ENCODE data around the gene SLC9A1. TPM values are rescaled to one million over a fixed set of nuclear protein-coding genes. Genes with fewer than 3 reads are reported as not detected.

Gene SLC9A1
- total RNA-seq, 6 experiments from 2014 or later, result 1.7 to 4.3 (median 3.0) TPM

DNA sequence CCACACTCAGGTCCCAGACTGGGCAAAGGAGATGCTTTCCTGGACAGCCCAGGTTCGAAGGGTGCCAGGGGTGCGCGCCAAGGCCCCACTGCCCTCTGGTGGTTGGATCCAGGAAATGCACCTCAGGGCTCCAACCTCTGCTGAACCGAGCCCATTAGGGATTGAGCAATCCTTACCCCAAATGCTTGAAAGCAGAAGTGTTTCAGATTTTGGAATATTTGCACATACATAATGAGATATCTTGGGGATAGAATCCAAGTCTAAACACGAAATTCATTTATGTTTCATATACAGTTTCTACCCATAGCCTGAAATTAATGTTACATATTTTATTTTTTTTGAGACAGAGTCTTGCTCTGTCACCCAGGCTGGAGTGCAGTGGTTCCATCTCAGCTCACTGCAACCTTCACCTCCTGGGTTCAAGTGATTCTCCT, 57.4 kb downstream of the SLC9A1 start:
- Histone ChIP-seq H3K27me3 (no peaks in the 10 kb centered on the region), H3K27ac (no peak overlapping the region), H3K36me3 (no peaks in the 10 kb centered on the region), H3K9me3 (no peaks in the 10 kb centered on the region), H3K4me3 (no peak overlapping the region), H3K4me1 (peaks cover 0 to 6% (median 0%) of the 10 kb centered on the region in 4 donors)
- intact Hi-C loops (cut with DNase I), result loop anchor here (5.0 kb wide), 1 partner anchor 50 kb away; no protein-coding TSS in a partner anchor
- peak; percentile 95 to 99 (median 96) for ATAC-seq
- TF ChIP-seq CTCF (IDR thresholded peaks at IDR 0.05), result peak; percentile 97 to 99 (median 98)
- TF ChIP-seq POLR2A (IDR thresholded peaks at IDR 0.05), result no peak
- peak; percentile 73 to 84 (median 83) for DNase-seq
- WGBS (ENCODE audit: insufficient coverage, low coverage, low lambda C conversion rate, missing lambda C conversion rate), result 0% methylated on average over 2 of the region's 5 CpGs

DNA sequence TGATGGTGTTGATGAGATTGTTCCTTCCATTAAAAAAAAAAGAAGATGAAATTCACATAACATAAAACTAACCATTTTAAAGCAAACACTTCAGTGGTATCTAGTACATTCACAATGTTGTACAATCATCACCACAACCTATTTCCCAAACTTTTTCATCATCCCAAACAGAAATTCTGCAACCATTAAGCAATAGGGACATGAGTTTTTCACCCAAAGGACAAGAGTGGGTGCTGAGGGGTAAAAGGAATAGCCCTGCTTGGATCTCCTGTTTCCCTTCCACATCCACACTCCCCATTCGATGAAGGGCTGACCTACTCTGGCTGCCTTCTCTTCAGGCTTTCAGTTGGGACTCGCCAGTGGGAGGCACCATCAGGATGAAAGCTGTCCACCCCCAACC, 59.3 kb downstream of the SLC9A1 start:
- Histone ChIP-seq H3K27ac (no peak overlapping the region), H3K9me3 (no peaks in the 10 kb centered on the region), H3K4me1 (peaks cover 0 to 6% (median 0%) of the 10 kb centered on the region in 4 donors), H3K27me3 (no peaks in the 10 kb centered on the region), H3K4me3 (no peak overlapping the region), H3K36me3 (no peaks in the 10 kb centered on the region)
- DNase-seq (no peak), ATAC-seq (no peak)
- TF ChIP-seq CTCF (IDR thresholded peaks at IDR 0.05) (no peak), POLR2A (IDR thresholded peaks at IDR 0.05) (no peak)
- WGBS (ENCODE audit: insufficient coverage, low coverage, low lambda C conversion rate, missing lambda C conversion rate), result 85% methylated on average over 2 of the region's 2 CpGs
- intact Hi-C loops (cut with DNase I), result loop anchor here (5.0 kb wide), 1 partner anchor 48 kb away; no protein-coding TSS in a partner anchor

- no peaks in the 10 kb centered on the region for H3K36me3 ChIP-seq
- no peak for TF ChIP-seq CTCF (IDR thresholded peaks at IDR 0.05)
- TF ChIP-seq POLR2A (IDR thresholded peaks at IDR 0.05), result no peak
- H3K9me3 ChIP-seq, result no peaks in the 10 kb centered on the region
- no peaks in the 10 kb centered on the region for H3K27me3 ChIP-seq
- no peaks in the 10 kb centered on the region for H3K4me1 ChIP-seq
- 100% methylated on average over 1 of the region's 3 CpGs for WGBS (ENCODE audit: insufficient coverage, low coverage, low lambda C conversion rate, missing lambda C conversion rate)
- H3K4me3 ChIP-seq, result no peak overlapping the region
- DNase-seq (no peak), ATAC-seq (no peak)
- intact Hi-C loops (cut with DNase I), result no loop called here
- no peak overlapping the region for H3K27ac ChIP-seq
Observed at GRCh38 chr1:27092888-27093287, 62.0 kb downstream of the SLC9A1 start.

GRCh38 chr1:27090911-27091310, 64.0 kb downstream of the SLC9A1 start:
- ATAC-seq, result no peak
- no peak overlapping the region for H3K4me3 ChIP-seq
- DNase-seq, result no peak
- no peaks in the 10 kb centered on the region for H3K36me3 ChIP-seq
- no peaks in the 10 kb centered on the region for H3K9me3 ChIP-seq
- H3K4me1 ChIP-seq, result no peaks in the 10 kb centered on the region
- H3K27ac ChIP-seq, result no peak overlapping the region
- intact Hi-C loops (cut with DNase I), result no loop called here
- no peaks in the 10 kb centered on the region for H3K27me3 ChIP-seq
- no peak for TF ChIP-seq POLR2A (IDR thresholded peaks at IDR 0.05)
- no peak for TF ChIP-seq CTCF (IDR thresholded peaks at IDR 0.05)
- WGBS (ENCODE audit: insufficient coverage, low coverage, low lambda C conversion rate, missing lambda C conversion rate), result 77% methylated on average over 5 of the region's 5 CpGs

All from right lobe of liver (tissue), 6 donors.